RWPE2 (cell line): ENCODE measurements around the gene P2RX3.
A peak's percentile ranks its signal among the peaks of the same experiment; 100 is the strongest.

Source experiments
- ATAC-seq: fragments of 200-7000 bp; cut with Tn5 transposase; 3 replicates; pipeline ENCODE4 v1.9.1; 2021; ENCODE audit warnings: low read depth
- DNase-seq: peaks from one replicate; pipeline ENCODE4 v3.0.0-alpha.2; 2020; ENCODE audit warnings: low spot score
- H3K27ac ChIP-seq: fragments of 450-650 bp; 2 replicates; pipeline ENCODE4 v1.5.1; 2017; ENCODE audit warnings: mild to moderate bottlenecking; ENCODE audit not compliant: poor library complexity, severe bottlenecking
- H3K27me3 ChIP-seq: fragments of 250-450 bp; sonication (Bioruptor Pico); 2 replicates; pipeline ENCODE4 v1.5.1; 2021; ENCODE audit warnings: mild to moderate bottlenecking, moderate library complexity; ENCODE audit not compliant: insufficient read depth, poor library complexity, severe bottlenecking
- H3K36me3 ChIP-seq: fragments of 250-450 bp; sonication (Bioruptor Pico); 2 replicates; pipeline ENCODE4 v1.5.1; 2020; ENCODE audit warnings: low read depth, mild to moderate bottlenecking, moderate library complexity
- H3K4me1 ChIP-seq: fragments of 250-450 bp; sonication (Bioruptor Pico); 2 replicates; pipeline ENCODE4 v1.5.1; 2021; ENCODE audit warnings: mild to moderate bottlenecking, moderate library complexity; ENCODE audit not compliant: insufficient read depth, poor library complexity, severe bottlenecking
- H3K4me3 ChIP-seq: fragments of 250-450 bp; sonication (Bioruptor Pico); 2 replicates; pipeline ENCODE4 v1.5.1; 2021; ENCODE audit warnings: mild to moderate bottlenecking, moderate library complexity; ENCODE audit not compliant: severe bottlenecking
- H3K9me3 ChIP-seq: fragments of 250-450 bp; sonication (Bioruptor Pico); 2 replicates; pipeline ENCODE4 v1.5.1; 2021; ENCODE audit warnings: mild to moderate bottlenecking, moderate library complexity; ENCODE audit not compliant: severe bottlenecking
- TF ChIP-seq, protein P1 (sequence below): fragments of 450-650 bp; IDR thresholded peaks from one replicate; pipeline ENCODE4 v1.5.1; 2017; ENCODE audit warnings: mild to moderate bottlenecking, moderate library complexity; ENCODE audit not compliant: poor library complexity, severe bottlenecking

Gene P2RX3

DNA sequence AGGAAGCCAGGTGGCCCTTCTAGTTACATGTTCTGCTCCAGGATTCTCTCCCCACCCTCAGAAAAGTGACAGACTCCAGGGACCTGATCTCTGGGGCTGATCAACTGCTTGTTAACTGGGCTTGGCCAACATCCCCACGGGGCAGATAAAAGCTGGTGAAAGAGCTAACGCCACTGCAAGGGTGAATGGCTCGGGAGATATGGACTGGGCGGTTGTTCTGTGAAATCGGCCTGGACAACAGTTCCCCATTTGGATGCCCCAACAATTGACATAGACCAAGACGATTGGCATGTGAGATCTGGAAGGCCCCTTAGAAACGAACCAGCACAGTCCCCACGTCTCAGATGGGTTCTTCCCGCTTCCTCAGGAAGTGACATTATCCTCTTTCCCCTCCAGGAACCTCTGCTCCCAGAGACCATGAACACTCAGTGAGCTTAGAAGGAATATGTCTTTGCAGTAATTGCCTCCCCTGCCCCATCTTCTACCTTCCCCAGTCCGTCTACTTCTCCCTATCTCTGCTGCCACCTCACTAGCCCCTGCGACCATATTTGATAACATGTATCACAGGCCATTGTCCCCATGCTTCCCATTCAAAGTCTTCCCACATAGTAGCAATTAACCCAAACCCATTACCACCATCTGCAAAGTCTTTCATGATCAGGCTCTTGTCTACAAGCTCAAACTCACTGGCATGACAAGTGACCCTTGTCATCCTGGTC lies 57.9 kb downstream of the P2RX3 start:
- no peak overlapping the region for H3K27ac ChIP-seq
- no peaks in the 10 kb centered on the region for H3K27me3 ChIP-seq
- H3K9me3 ChIP-seq, result no peaks in the 10 kb centered on the region
- no peak overlapping the region for H3K4me3 ChIP-seq
- ATAC-seq, result no peak
- DNase-seq, result no peak
- no peaks in the 10 kb centered on the region for H3K36me3 ChIP-seq
- TF ChIP-seq, protein P1, sequence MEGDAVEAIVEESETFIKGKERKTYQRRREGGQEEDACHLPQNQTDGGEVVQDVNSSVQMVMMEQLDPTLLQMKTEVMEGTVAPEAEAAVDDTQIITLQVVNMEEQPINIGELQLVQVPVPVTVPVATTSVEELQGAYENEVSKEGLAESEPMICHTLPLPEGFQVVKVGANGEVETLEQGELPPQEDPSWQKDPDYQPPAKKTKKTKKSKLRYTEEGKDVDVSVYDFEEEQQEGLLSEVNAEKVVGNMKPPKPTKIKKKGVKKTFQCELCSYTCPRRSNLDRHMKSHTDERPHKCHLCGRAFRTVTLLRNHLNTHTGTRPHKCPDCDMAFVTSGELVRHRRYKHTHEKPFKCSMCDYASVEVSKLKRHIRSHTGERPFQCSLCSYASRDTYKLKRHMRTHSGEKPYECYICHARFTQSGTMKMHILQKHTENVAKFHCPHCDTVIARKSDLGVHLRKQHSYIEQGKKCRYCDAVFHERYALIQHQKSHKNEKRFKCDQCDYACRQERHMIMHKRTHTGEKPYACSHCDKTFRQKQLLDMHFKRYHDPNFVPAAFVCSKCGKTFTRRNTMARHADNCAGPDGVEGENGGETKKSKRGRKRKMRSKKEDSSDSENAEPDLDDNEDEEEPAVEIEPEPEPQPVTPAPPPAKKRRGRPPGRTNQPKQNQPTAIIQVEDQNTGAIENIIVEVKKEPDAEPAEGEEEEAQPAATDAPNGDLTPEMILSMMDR, result no peak
- peaks cover 11% of the 10 kb centered on the region for H3K4me1 ChIP-seq

DNA sequence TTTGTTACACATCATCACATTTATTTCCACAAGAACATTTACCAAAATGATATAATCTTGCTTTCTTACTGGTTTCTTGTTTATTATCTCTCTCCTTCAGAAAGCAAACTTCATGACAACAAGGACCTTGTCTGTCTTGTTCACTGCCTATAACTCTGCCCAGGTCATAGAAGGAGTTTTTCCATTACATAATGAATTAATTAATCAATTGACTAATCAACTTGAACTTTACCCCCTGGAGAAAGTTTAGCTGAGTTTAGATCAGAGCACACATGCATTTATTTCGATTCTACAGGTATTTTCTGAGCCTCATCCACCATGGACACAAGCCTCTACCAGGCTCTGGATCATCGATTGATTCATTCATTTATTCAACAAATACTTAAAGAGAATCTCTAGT lies 58.6 kb downstream of the P2RX3 start:
- H3K4me1 ChIP-seq, result peaks cover 11% of the 10 kb centered on the region
- no peaks in the 10 kb centered on the region for H3K27me3 ChIP-seq
- H3K9me3 ChIP-seq, result no peaks in the 10 kb centered on the region
- ATAC-seq (no peak), DNase-seq (no peak)
- H3K36me3 ChIP-seq, result no peaks in the 10 kb centered on the region
- no peak overlapping the region for H3K27ac ChIP-seq
- TF ChIP-seq, protein P1, result no peak
- no peak overlapping the region for H3K4me3 ChIP-seq

DNA sequence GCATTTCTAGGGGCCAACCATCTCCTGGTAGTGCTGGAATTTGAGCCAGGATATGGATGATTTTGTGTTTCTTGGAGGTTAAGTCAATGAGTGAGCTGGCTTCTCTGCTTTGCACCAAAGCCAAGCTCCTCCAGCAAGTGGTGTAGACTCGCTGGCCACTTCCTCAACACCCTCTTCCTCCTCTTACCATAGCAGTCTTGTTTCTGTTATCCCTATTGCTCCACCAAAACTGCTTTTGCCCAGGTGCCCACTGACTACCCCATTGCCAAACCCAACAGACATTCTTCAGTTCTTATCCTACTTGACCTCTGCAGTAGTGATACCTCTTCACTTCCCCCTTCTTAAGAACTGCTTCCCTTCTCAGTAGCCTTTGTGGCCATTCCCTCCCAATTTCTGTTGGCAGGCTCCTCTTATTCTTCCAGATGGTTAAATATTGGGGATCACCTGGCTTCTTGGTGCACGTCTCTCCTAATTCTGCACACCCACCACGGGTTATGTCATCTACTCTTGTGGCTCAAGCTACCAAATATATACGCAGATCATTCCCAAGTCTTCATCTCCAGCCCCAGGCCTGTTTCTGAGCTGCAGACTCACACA lies 59.3 kb downstream of the P2RX3 start:
- no peak overlapping the region for H3K27ac ChIP-seq
- no peaks in the 10 kb centered on the region for H3K27me3 ChIP-seq
- TF ChIP-seq, protein P1, result no peak
- H3K4me3 ChIP-seq, result no peak overlapping the region
- peaks cover 18% of the 10 kb centered on the region for H3K4me1 ChIP-seq
- no peak for ATAC-seq
- no peaks in the 10 kb centered on the region for H3K36me3 ChIP-seq
- no peaks in the 10 kb centered on the region for H3K9me3 ChIP-seq
- no peak for DNase-seq

- DNase-seq, result no peak
- Histone ChIP-seq H3K27me3 (no peaks in the 10 kb centered on the region), H3K9me3 (no peaks in the 10 kb centered on the region), H3K36me3 (no peaks in the 10 kb centered on the region), H3K4me1 (peaks cover 18% of the 10 kb centered on the region), H3K27ac (no peak overlapping the region), H3K4me3 (no peak overlapping the region)
- peak; percentile 85 for ATAC-seq
- TF ChIP-seq, protein P1, result no peak
Measured at GRCh38 chr11:57399221-57399620, 61.1 kb downstream of the P2RX3 start.
